ENCODE results near the gene CDCA5.
A peak's percentile ranks its signal among the peaks of the same experiment; 100 is the strongest.

CDCA5 gene

GRCh38 chr11:65083834-65084597 is at the start of gene CDCA5, which contains the start of gene ZFPL1:
TSS of gene CDCA5 (minus strand) at chr11:65084040. CDS start at chr11:65083978, 62 bp downstream.
TSS of gene ZFPL1 (plus strand) at chr11:65084222. CDS start at chr11:65084699, 477 bp downstream.
- DNase-seq: peak; percentile 97

- DNase-seq: peak; percentile 69
Measured at GRCh38 chr11:65132988-65133700, 49.3 kb upstream of the CDCA5 start.

- no peak for DNase-seq
Measured at GRCh38 chr11:65132238-65132987, 48.6 kb upstream of the CDCA5 start.

- DNase-seq: no peak
Measured at GRCh38 chr11:65131895-65132237, 48.0 kb upstream of the CDCA5 start.

GRCh38 chr11:65131417-65131776 is 47.6 kb upstream of the CDCA5 start:
- no peak for DNase-seq

- no peak for DNase-seq
Measured at GRCh38 chr11:65130631-65131416, 47.0 kb upstream of the CDCA5 start.

GRCh38 chr11:65129649-65130441 is 46.0 kb upstream of the CDCA5 start:
- no peak for DNase-seq

GRCh38 chr11:65128182-65129145 is 44.6 kb upstream of the CDCA5 start:
- no peak for DNase-seq

GRCh38 chr11:65127473-65128181 is 43.8 kb upstream of the CDCA5 start:
- no peak for DNase-seq

- DNase-seq: no peak
Measured at GRCh38 chr11:65126624-65127274, 42.9 kb upstream of the CDCA5 start.

- DNase-seq: no peak
Measured at GRCh38 chr11:65125197-65126056, 41.6 kb upstream of the CDCA5 start.

GRCh38 chr11:65124480-65125196 is 40.8 kb upstream of the CDCA5 start:
- no peak for DNase-seq

GRCh38 chr11:65121865-65122696 is 38.2 kb upstream of the CDCA5 start, which contains the start of the genes FAU and MRPL49:
TSS of gene FAU (minus strand) at chr11:65122134. CDS start at chr11:65121813, 321 bp downstream.
TSS of gene MRPL49 (plus strand) at chr11:65122321. CDS start at chr11:65122347, 26 bp downstream.
- DNase-seq: peak; percentile 99

- DNase-seq: peak; percentile 35
Measured at GRCh38 chr11:65121447-65121864, 37.6 kb upstream of the CDCA5 start.

GRCh38 chr11:65120831-65121230 is 37.0 kb upstream of the CDCA5 start:
- DNase-seq: no peak

- DNase-seq: no peak
Measured at GRCh38 chr11:65119670-65119995, 35.8 kb upstream of the CDCA5 start.

All from activated CD4-positive, alpha-beta T cell treated with anti-CD3 and anti-CD28 coated beads, Interleukin-10, Interleukin-2, amounts not matched to agents 100 ng/mL and 50 ng/mL, durations not matched to agents 16 hours and 8 hours (primary cell).